PFSK-1 (cell line): Measurements from ENCODE around the gene BMP7.

Experiments
- POLR2AphosphoS5 ChIP-seq: IDR thresholded peaks from 2 replicates; pipeline ENCODE4 v1.6.1; 2012; ENCODE audit warnings: low read depth, mild to moderate bottlenecking, control low read depth, low read length, moderate library complexity
- REST ChIP-seq, 2 experiments: IDR thresholded peaks; 2 replicates each; pipeline versions ENCODE4 v1.6.1 to v1.8.0; 2011 to 2012; ENCODE audit warnings: low read depth in 2 of 2, low read length in 2 of 2, control low read depth in 1 of 2, inconsistent platforms in 1 of 2, mild to moderate bottlenecking in 1 of 2, moderate library complexity in 1 of 2; ENCODE audit not compliant: insufficient read depth in 1 of 2
- TAF1 ChIP-seq: IDR thresholded peaks from 2 replicates; pipeline ENCODE4 v1.6.1; 2012; ENCODE audit warnings: low read length, control low read depth, borderline replicate concordance; ENCODE audit not compliant: insufficient read depth

- TF ChIP-seq POLR2AphosphoS5 (no peak), REST (IDR thresholded peaks at IDR 0.05; ENCODE audit: insufficient read depth in 1 of 2, low read depth in 2 of 2, low read length in 2 of 2) (no peak), TAF1 (no peak)
These were observed 29.4 kb downstream of the BMP7 start for GRCh38 chr20:57236813-57237584.
